ENCODE data around the gene TMEM229B.

- TF ChIP-seq CTCF (IDR thresholded peaks at IDR 0.05; ENCODE audit: insufficient read depth, low read length) (no peak), REST (IDR thresholded peaks at IDR 0.05; ENCODE audit: insufficient replicate concordance, low read depth) (no peak)
Observed at GRCh38 chr14:67497716-67498115, 9.2 kb upstream of the TMEM229B start.
